ENCODE data around the gene POC1A. TPM values are rescaled to one million over a fixed set of nuclear protein-coding genes. Genes with fewer than 3 reads are reported as not detected.
"Not testable (repeated sequence)": the region's sequence is repeated elsewhere in the genome, so short reads cannot be mapped to it uniquely, and the experiment has no call there.

The POC1A gene
- polyA plus RNA-seq, 2 donors, result 1.7 to 5.2 TPM

DNA sequence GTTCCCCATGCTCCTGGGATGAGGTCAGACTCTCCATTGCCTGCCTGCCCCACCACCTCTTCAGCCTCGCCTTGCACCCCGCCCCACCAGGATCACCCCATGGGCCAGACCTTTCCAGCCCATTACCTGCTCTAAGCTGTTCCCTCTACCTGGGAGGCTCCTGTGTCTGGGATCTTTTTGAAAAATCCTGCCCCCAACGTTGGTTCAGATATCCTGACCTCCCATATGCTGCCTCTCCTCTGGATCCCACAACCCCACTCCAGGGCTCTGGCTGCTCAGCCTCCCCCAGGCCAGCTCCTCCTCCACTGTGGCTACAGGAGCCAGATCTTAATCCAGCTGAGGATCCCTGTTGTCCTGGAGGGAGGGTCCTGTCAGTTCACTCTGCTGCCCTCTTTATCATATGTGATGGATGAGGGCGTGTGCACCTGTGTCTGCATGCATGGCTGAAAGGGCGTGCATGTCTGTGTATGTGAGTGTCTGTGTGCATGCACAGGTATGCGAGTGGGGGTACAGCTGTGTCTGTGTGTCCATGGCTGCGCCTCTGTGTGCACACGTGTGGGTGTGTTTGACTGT lies 22.0 kb upstream of the POC1A start:
- Histone ChIP-seq H3K9me3 (ENCODE audit: control insufficient read depth in 2 of 2, insufficient read depth in 1 of 2, low read depth in 1 of 2, low read length in 1 of 2) (no peaks in the 10 kb centered on the region), H3K36me3 (ENCODE audit: control insufficient read depth in 2 of 2, insufficient read depth in 2 of 2, low read length in 1 of 2) (no peaks in the 10 kb centered on the region), H3K27ac (ENCODE audit: low read depth in 2 of 2, low read length in 1 of 2) (no peak overlapping the region), H3K4me1 (ENCODE audit: control insufficient read depth in 2 of 2, insufficient read depth in 2 of 2, low read length in 1 of 2) (peaks cover 3 to 13% of the 10 kb centered on the region in 2 donors), H3K27me3 (ENCODE audit: control insufficient read depth in 1 of 2, insufficient read depth in 2 of 2, low read length in 2 of 2) (no peaks in the 10 kb centered on the region), H3K4me3 (ENCODE audit: low read depth in 1 of 2, low read length in 2 of 2) (no peak overlapping the region)
- WGBS, 2 donors, result 66 to 76% methylated on average over 8 of the region's 8 CpGs

DNA sequence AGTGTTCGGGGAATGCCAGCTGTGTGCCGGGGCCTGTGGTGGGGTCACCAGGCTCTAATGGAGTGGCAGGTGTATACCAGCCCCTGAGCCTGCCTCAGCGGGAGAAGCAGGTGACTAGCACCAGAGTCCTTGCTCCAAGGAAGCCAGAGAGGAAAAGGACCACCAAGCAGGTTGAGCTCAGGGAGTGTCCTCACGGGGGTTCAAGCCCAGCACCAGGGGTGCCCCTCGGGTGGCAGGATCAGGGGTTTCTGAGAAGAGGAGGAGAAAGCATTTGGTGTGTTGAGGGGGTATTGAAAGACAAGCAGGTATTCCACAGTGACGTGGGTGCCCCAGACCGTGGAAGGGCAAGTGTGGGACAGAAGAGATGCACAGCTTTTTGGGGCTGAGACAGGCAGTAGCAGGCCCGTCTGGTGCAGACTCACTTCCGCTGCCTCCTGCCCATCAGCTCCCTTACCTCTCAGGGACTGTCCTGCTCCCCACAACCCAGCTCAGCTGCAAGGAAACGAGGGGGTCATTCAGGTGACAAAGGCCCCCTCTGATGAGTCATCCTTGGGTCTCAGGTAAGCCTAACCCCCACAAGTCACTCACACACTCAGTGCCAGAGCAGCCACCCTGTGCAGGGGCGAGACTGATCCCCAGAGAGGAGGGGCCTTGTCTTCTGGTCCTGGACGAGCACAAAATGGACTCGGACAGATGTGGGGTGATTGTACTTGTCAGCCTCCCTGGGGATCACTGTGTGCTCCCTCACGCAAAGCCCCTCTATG lies 21.4 kb upstream of the POC1A start:
- Histone ChIP-seq H3K27ac (ENCODE audit: low read depth in 2 of 2, low read length in 1 of 2) (no peak overlapping the region), H3K27me3 (ENCODE audit: control insufficient read depth in 1 of 2, insufficient read depth in 2 of 2, low read length in 2 of 2) (no peaks in the 10 kb centered on the region), H3K4me1 (ENCODE audit: control insufficient read depth in 2 of 2, insufficient read depth in 2 of 2, low read length in 1 of 2) (peaks cover 3 to 13% of the 10 kb centered on the region in 2 donors), H3K36me3 (ENCODE audit: control insufficient read depth in 2 of 2, insufficient read depth in 2 of 2, low read length in 1 of 2) (no peaks in the 10 kb centered on the region), H3K9me3 (ENCODE audit: control insufficient read depth in 2 of 2, insufficient read depth in 1 of 2, low read depth in 1 of 2, low read length in 1 of 2) (no peaks in the 10 kb centered on the region), H3K4me3 (ENCODE audit: low read depth in 1 of 2, low read length in 2 of 2) (no peak overlapping the region)
- WGBS, 2 donors, result 90 to 94% methylated on average over 14 of the region's 14 CpGs

- Histone ChIP-seq H3K4me3 (ENCODE audit: low read depth in 1 of 2, low read length in 2 of 2) (no peak overlapping the region), H3K36me3 (ENCODE audit: control insufficient read depth in 2 of 2, insufficient read depth in 2 of 2, low read length in 1 of 2) (no peaks in the 10 kb centered on the region), H3K27me3 (ENCODE audit: control insufficient read depth in 1 of 2, insufficient read depth in 2 of 2, low read length in 2 of 2) (no peaks in the 10 kb centered on the region), H3K27ac (ENCODE audit: low read depth in 2 of 2, low read length in 1 of 2) (no peak overlapping the region), H3K4me1 (ENCODE audit: control insufficient read depth in 2 of 2, insufficient read depth in 2 of 2, low read length in 1 of 2) (peaks cover 3 to 13% of the 10 kb centered on the region in 2 donors), H3K9me3 (ENCODE audit: control insufficient read depth in 2 of 2, insufficient read depth in 1 of 2, low read depth in 1 of 2, low read length in 1 of 2) (no peaks in the 10 kb centered on the region)
- WGBS, 2 donors, result 74 to 80% methylated on average over 9 of the region's 9 CpGs
Observed at GRCh38 chr3:52174896-52175295, 20.7 kb upstream of the POC1A start.

DNA sequence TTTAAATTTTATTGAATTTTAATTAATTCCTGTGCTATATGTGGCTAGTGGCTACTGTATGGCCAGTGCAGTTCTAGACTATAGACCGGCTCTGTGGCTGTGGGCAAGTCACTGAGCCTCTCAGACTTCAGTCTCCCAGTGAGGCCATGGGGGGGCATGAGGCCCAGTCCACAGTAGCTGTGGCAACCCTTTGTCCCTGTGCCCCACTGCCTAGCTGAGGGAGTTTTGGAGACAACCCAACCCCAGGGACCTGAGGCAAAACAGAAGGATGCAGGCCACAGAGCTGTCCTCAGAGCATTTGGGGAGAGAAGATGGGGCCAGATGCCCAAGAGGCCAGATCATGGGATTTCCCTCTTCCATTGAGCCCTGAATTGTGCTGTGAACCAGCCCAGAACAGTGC lies 18.9 kb upstream of the POC1A start:
- no peaks in the 10 kb centered on the region for H3K36me3 ChIP-seq (ENCODE audit: control insufficient read depth in 2 of 2, insufficient read depth in 2 of 2, low read length in 1 of 2)
- H3K4me1 ChIP-seq (ENCODE audit: control insufficient read depth in 2 of 2, insufficient read depth in 2 of 2, low read length in 1 of 2), result peaks cover 2 to 13% of the 10 kb centered on the region in 2 donors
- no peak overlapping the region for H3K27ac ChIP-seq (ENCODE audit: low read depth in 2 of 2, low read length in 1 of 2)
- H3K27me3 ChIP-seq (ENCODE audit: control insufficient read depth in 1 of 2, insufficient read depth in 2 of 2, low read length in 2 of 2), result no peaks in the 10 kb centered on the region
- WGBS, 2 donors, result 94 to 100% methylated on average over 1 of the region's 1 CpG
- H3K4me3 ChIP-seq (ENCODE audit: low read depth in 1 of 2, low read length in 2 of 2), result no peak overlapping the region
- no peaks in the 10 kb centered on the region for H3K9me3 ChIP-seq (ENCODE audit: control insufficient read depth in 2 of 2, insufficient read depth in 1 of 2, low read depth in 1 of 2, low read length in 1 of 2)

- H3K4me1 ChIP-seq (ENCODE audit: control insufficient read depth in 2 of 2, insufficient read depth in 2 of 2, low read length in 1 of 2), result peaks cover 2 to 11% of the 10 kb centered on the region in 2 donors
- WGBS, 2 donors, result 84 to 92% methylated on average over 5 of the region's 5 CpGs
- H3K27me3 ChIP-seq (ENCODE audit: control insufficient read depth in 1 of 2, insufficient read depth in 2 of 2, low read length in 2 of 2), result no peaks in the 10 kb centered on the region
- H3K9me3 ChIP-seq (ENCODE audit: control insufficient read depth in 2 of 2, insufficient read depth in 1 of 2, low read depth in 1 of 2, low read length in 1 of 2), result no peaks in the 10 kb centered on the region
- H3K27ac ChIP-seq (ENCODE audit: low read depth in 2 of 2, low read length in 1 of 2), result no peak overlapping the region
- no peak overlapping the region for H3K4me3 ChIP-seq (ENCODE audit: low read depth in 1 of 2, low read length in 2 of 2)
- H3K36me3 ChIP-seq (ENCODE audit: control insufficient read depth in 2 of 2, insufficient read depth in 2 of 2, low read length in 1 of 2), result no peaks in the 10 kb centered on the region
Observed at GRCh38 chr3:52172262-52172757, 18.1 kb upstream of the POC1A start.

DNA sequence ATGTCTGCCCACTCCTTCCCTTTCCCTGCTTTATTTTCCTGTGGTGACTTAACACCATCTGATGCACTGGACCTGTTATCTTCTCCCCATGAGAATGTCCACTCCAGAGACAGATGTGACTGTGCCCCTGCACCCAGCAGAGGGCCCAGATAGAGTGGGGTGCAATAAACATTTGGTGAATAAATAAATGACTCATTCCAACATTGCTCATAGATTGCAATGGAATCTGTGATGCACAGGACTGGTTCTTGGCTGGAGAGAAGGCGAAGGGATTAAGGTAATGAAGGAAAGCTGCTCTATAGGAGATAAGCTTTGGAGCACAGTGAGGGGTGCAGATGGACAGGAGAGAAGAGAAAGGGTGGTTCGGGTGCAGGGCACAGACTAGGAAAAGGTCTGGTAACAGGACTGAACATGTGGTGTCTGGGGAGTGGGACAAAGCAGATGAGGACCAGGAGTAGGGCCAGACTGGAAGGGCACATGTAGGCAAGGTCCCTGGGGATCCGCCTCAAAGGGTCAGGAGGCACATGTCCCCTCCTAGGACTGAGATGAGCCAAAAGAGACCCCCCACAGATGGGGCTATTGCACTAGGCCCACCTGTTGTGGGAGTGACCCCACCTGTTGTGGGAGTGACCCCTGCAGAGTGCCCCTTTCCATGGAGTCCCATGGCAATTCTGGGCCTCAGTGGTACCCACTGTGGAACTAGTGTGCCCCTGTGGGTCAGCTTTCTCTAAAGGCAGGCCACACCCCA lies 17.5 kb upstream of the POC1A start:
- Histone ChIP-seq H3K27me3 (ENCODE audit: control insufficient read depth in 1 of 2, insufficient read depth in 2 of 2, low read length in 2 of 2) (no peaks in the 10 kb centered on the region), H3K27ac (ENCODE audit: low read depth in 2 of 2, low read length in 1 of 2) (no peak overlapping the region), H3K4me1 (ENCODE audit: control insufficient read depth in 2 of 2, insufficient read depth in 2 of 2, low read length in 1 of 2) (peaks cover 0 to 5% of the 10 kb centered on the region in 2 donors), H3K9me3 (ENCODE audit: control insufficient read depth in 2 of 2, insufficient read depth in 1 of 2, low read depth in 1 of 2, low read length in 1 of 2) (no peaks in the 10 kb centered on the region), H3K36me3 (ENCODE audit: control insufficient read depth in 2 of 2, insufficient read depth in 2 of 2, low read length in 1 of 2) (no peaks in the 10 kb centered on the region), H3K4me3 (ENCODE audit: low read depth in 1 of 2, low read length in 2 of 2) (no peak overlapping the region)
- 84 to 87% methylated on average over 3 of the region's 3 CpGs for WGBS, 2 donors

DNA sequence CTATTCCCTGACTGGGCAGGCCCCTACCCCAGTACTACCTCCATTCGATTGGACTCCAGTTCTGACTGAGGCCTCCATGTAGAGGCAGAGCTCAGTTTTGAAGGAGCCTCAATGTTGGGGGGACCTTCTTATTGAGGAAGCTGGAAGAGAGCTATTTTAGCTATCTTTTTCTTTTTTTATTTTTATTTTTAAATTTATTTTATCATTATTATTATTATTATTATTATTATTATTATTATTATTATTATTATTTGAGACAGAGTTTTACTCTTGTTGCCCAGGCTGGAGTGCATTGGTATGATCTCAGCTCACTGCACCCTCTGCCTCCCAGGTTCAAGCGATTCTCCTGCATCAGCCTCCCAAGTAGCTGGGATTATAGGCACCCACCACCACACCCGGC lies 16.0 kb upstream of the POC1A start:
- 90 to 93% methylated on average over 3 of the region's 3 CpGs for WGBS, 2 donors
- not testable (repeated sequence) for H3K4me3 ChIP-seq (ENCODE audit: low read depth in 1 of 2, low read length in 2 of 2); H3K36me3 ChIP-seq (ENCODE audit: control insufficient read depth in 2 of 2, insufficient read depth in 2 of 2, low read length in 1 of 2); H3K27ac ChIP-seq (ENCODE audit: low read depth in 2 of 2, low read length in 1 of 2); H3K27me3 ChIP-seq (ENCODE audit: control insufficient read depth in 1 of 2, insufficient read depth in 2 of 2, low read length in 2 of 2); H3K4me1 ChIP-seq (ENCODE audit: control insufficient read depth in 2 of 2, insufficient read depth in 2 of 2, low read length in 1 of 2); H3K9me3 ChIP-seq (ENCODE audit: control insufficient read depth in 2 of 2, insufficient read depth in 1 of 2, low read depth in 1 of 2, low read length in 1 of 2)

DNA sequence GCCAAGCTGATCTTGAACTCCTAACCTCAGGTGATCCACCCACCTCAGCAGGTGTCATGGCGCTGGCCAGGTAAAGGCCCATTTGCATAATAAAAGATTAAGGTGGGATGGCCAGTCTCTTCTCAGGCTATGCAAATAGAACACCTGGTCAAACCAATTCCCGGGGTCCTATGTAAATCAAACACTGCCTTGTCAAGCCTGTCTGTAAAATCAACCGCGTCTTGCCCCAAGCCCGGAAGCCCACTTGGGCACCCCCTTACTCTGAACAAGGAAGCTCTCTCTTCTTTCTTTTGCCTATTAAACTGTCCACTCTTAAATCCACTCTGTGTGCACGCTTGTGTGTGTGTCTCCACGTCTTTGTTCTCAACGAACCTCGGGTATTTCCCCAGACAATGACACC lies 13.0 kb upstream of the POC1A start:
- Histone ChIP-seq H3K27me3 (ENCODE audit: control insufficient read depth in 1 of 2, insufficient read depth in 2 of 2, low read length in 2 of 2) (no peaks in the 10 kb centered on the region), H3K9me3 (ENCODE audit: control insufficient read depth in 2 of 2, insufficient read depth in 1 of 2, low read depth in 1 of 2, low read length in 1 of 2) (no peaks in the 10 kb centered on the region), H3K4me1 (ENCODE audit: control insufficient read depth in 2 of 2, insufficient read depth in 2 of 2, low read length in 1 of 2) (no peaks in the 10 kb centered on the region), H3K36me3 (ENCODE audit: control insufficient read depth in 2 of 2, insufficient read depth in 2 of 2, low read length in 1 of 2) (no peaks in the 10 kb centered on the region), H3K27ac (ENCODE audit: low read depth in 2 of 2, low read length in 1 of 2) (no peak overlapping the region), H3K4me3 (ENCODE audit: low read depth in 1 of 2, low read length in 2 of 2) (no peak overlapping the region)
- 51 to 55% methylated on average over 9 of the region's 9 CpGs for WGBS, 2 donors

DNA sequence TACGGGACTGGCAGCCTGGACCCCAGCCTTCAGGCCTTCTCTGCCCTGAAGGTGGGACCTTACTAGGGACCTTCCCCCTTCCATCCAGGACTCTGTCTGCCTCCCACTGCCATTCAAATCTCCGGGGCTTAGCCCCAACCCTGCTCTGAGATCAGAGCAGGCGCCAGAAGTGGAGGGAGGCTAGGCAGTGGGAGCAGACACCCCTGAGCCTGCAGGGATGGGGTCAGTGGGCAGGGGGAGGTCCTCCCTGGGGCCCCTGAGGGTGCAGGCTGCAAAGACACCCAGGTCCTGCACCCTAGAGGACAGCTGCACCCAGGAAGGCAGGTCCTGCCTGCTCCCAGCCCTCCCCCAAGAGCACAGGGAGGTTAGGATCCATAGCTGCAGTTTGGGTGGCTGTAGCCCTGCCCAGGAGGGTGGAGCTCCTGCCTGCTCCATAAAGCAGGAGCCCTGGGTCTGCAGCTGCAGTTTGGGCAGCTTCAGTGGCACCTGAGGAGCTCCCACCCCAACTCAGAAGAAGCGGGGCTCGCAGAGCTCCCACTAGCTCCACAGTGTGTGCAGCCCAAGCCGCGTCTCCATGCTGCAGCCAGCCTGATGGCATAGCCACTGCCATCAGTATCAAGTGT lies 8.1 kb upstream of the POC1A start:
- no peaks in the 10 kb centered on the region for H3K36me3 ChIP-seq (ENCODE audit: control insufficient read depth in 2 of 2, insufficient read depth in 2 of 2, low read length in 1 of 2)
- H3K4me1 ChIP-seq (ENCODE audit: control insufficient read depth in 2 of 2, insufficient read depth in 2 of 2, low read length in 1 of 2), result no peaks in the 10 kb centered on the region
- H3K9me3 ChIP-seq (ENCODE audit: control insufficient read depth in 2 of 2, insufficient read depth in 1 of 2, low read depth in 1 of 2, low read length in 1 of 2), result no peaks in the 10 kb centered on the region
- H3K27ac ChIP-seq (ENCODE audit: low read depth in 2 of 2, low read length in 1 of 2), result no peak overlapping the region
- 87 to 91% methylated on average over 7 of the region's 7 CpGs for WGBS, 2 donors
- H3K27me3 ChIP-seq (ENCODE audit: control insufficient read depth in 1 of 2, insufficient read depth in 2 of 2, low read length in 2 of 2), result no peaks in the 10 kb centered on the region
- H3K4me3 ChIP-seq (ENCODE audit: low read depth in 1 of 2, low read length in 2 of 2), result no peak overlapping the region
